Activated CD8-positive, alpha-beta memory T cell treated with anti-CD3 and anti-CD28 coated beads, Interleukin-2, amount 10 ng/mL, durations not matched to agents 7 days and 5 days (primary cell): ENCODE measurements around the gene HFM1. TPM values are rescaled to one million over a fixed set of nuclear protein-coding genes. Genes with fewer than 3 reads are reported as not detected.
"Not testable (repeated sequence)": the region's sequence is repeated elsewhere in the genome, so short reads cannot be mapped to it uniquely, and the experiment has no call there.

Experiments
- ATAC-seq: fragments of 150-1000 bp; cut with Tn5 transposase; one replicate; pipeline ENCODE4 v1.10.0; 2021; ENCODE audit warnings: moderate library complexity
- CTCF ChIA-PET: fragments of 350-600 bp; sonication (Branson Sonifier 250); formaldehyde crosslinking; loops from one replicate; lab custom pipeline; 2021; ENCODE audit warnings: antibody characterized with exemption; lab: Charles Lee
- DNase-seq: peaks from one replicate; pipeline ENCODE4 v3.0.0-alpha.2; 2020
- H3K27ac Mint-ChIP-seq: one replicate; pipeline ENCODE4 v1.8.0; 2021; ENCODE audit warnings: mild to moderate bottlenecking, mixed read lengths
- H3K27me3 Mint-ChIP-seq: one replicate; pipeline ENCODE4 v1.8.0; 2021; ENCODE audit warnings: mixed read lengths
- H3K36me3 Mint-ChIP-seq: one replicate; pipeline ENCODE4 v1.8.0; 2021; ENCODE audit warnings: mild to moderate bottlenecking, mixed read lengths
- H3K4me1 Mint-ChIP-seq: one replicate; pipeline ENCODE4 v1.8.0; 2021; ENCODE audit warnings: mixed read lengths
- H3K4me3 Mint-ChIP-seq: one replicate; pipeline ENCODE4 v1.8.0; 2021; ENCODE audit warnings: mild to moderate bottlenecking, moderate library complexity, mixed read lengths
- H3K9me3 Mint-ChIP-seq: one replicate; pipeline ENCODE4 v1.8.0; 2022; ENCODE audit warnings: low read depth, mixed read lengths
- total RNA-seq, 2 experiments: library from RNA; stranded (reverse); gene quantifications; one replicate each; pipeline ENCODE4 v1.2.3, GENCODE V29; 2021

HFM1 gene
- total RNA-seq, 2 experiments from 2014 or later = not detected

GRCh38 chr1:91334856-91335255 is 69.8 kb downstream of the HFM1 start:
- Mint-ChIP-seq H3K4me3 (no peak overlapping the region), H3K9me3 (no peaks in the 10 kb centered on the region), H3K27me3 (peaks cover 8% of the 10 kb centered on the region), H3K27ac (no peak overlapping the region), H3K4me1 (no peaks in the 10 kb centered on the region), H3K36me3 (no peaks in the 10 kb centered on the region)
- CTCF ChIA-PET = no interaction called here
- DNase-seq = no peak
- ATAC-seq = no peak

- DNase-seq (no peak), ATAC-seq (no peak)
- CTCF ChIA-PET = no interaction called here
- Mint-ChIP-seq H3K4me3 (no peak overlapping the region), H3K9me3 (no peaks in the 10 kb centered on the region), H3K4me1 (no peaks in the 10 kb centered on the region), H3K27me3 (peaks cover 15% of the 10 kb centered on the region), H3K36me3 (no peaks in the 10 kb centered on the region), H3K27ac (no peak overlapping the region)
Observed at GRCh38 chr1:91325456-91325855, 79.2 kb downstream of the HFM1 start.

GRCh38 chr1:91314643-91315042 is 90.0 kb downstream of the HFM1 start:
- no peak for ATAC-seq
- H3K36me3 Mint-ChIP-seq = no peaks in the 10 kb centered on the region
- H3K9me3 Mint-ChIP-seq = no peaks in the 10 kb centered on the region
- H3K27me3 Mint-ChIP-seq = peaks cover 12% of the 10 kb centered on the region
- DNase-seq = no peak
- H3K27ac Mint-ChIP-seq = no peak overlapping the region
- no peak overlapping the region for H3K4me3 Mint-ChIP-seq
- H3K4me1 Mint-ChIP-seq = no peaks in the 10 kb centered on the region
- CTCF ChIA-PET = no interaction called here

GRCh38 chr1:91311672-91312071 is 93.0 kb downstream of the HFM1 start:
- H3K4me1 Mint-ChIP-seq = no peaks in the 10 kb centered on the region
- ATAC-seq (no peak), DNase-seq (no peak)
- peaks cover 6% of the 10 kb centered on the region for H3K9me3 Mint-ChIP-seq
- CTCF ChIA-PET = no interaction called here
- no peaks in the 10 kb centered on the region for H3K36me3 Mint-ChIP-seq
- no peak overlapping the region for H3K27ac Mint-ChIP-seq
- no peaks in the 10 kb centered on the region for H3K27me3 Mint-ChIP-seq
- no peak overlapping the region for H3K4me3 Mint-ChIP-seq

GRCh38 chr1:91308544-91308943 is 96.1 kb downstream of the HFM1 start:
- Mint-ChIP-seq H3K27ac (no peak overlapping the region), H3K9me3 (peaks cover 6% of the 10 kb centered on the region), H3K4me3 (no peak overlapping the region), H3K36me3 (no peaks in the 10 kb centered on the region), H3K27me3 (no peaks in the 10 kb centered on the region), H3K4me1 (no peaks in the 10 kb centered on the region)
- CTCF ChIA-PET = no interaction called here
- ATAC-seq (no peak), DNase-seq (no peak)

- Mint-ChIP-seq H3K36me3 (no peaks in the 10 kb centered on the region), H3K4me3 (no peak overlapping the region), H3K27ac (no peak overlapping the region), H3K27me3 (no peaks in the 10 kb centered on the region), H3K9me3 (peaks cover 6% of the 10 kb centered on the region), H3K4me1 (no peaks in the 10 kb centered on the region)
- CTCF ChIA-PET = no interaction called here
- DNase-seq (no peak), ATAC-seq (no peak)
Observed at GRCh38 chr1:91307784-91308409, 96.7 kb downstream of the HFM1 start.

GRCh38 chr1:91303165-91303564 is 101.5 kb downstream of the HFM1 start:
- no peaks in the 10 kb centered on the region for H3K4me1 Mint-ChIP-seq
- no peak for ATAC-seq

GRCh38 chr1:91288843-91289553 is 115.6 kb downstream of the HFM1 start:
- H3K4me3 Mint-ChIP-seq, H3K9me3 Mint-ChIP-seq, H3K27ac Mint-ChIP-seq, H3K4me1 Mint-ChIP-seq, H3K36me3 Mint-ChIP-seq, CTCF ChIA-PET, H3K27me3 Mint-ChIP-seq, ATAC-seq, DNase-seq: not testable (repeated sequence)

More at GRCh38 chr1:91303165-91303564, 101.5 kb downstream of the HFM1 start:
- CTCF ChIA-PET = no interaction called here
- Mint-ChIP-seq H3K9me3 (peaks cover 4% of the 10 kb centered on the region), H3K27me3 (no peaks in the 10 kb centered on the region), H3K36me3 (no peaks in the 10 kb centered on the region), H3K27ac (no peak overlapping the region), H3K4me3 (no peak overlapping the region)
- DNase-seq = no peak

- not testable (repeated sequence) for H3K4me1 Mint-ChIP-seq
Observed at GRCh38 chr1:91286962-91287317, 117.7 kb downstream of the HFM1 start.

GRCh38 chr1:91286259-91286961 is 118.2 kb downstream of the HFM1 start:
- H3K9me3 Mint-ChIP-seq, H3K27ac Mint-ChIP-seq, H3K36me3 Mint-ChIP-seq, CTCF ChIA-PET, DNase-seq, ATAC-seq, H3K4me1 Mint-ChIP-seq, H3K4me3 Mint-ChIP-seq: not testable (repeated sequence)
- peaks cover 10% of the 10 kb centered on the region for H3K27me3 Mint-ChIP-seq

More at GRCh38 chr1:91286962-91287317, 117.7 kb downstream of the HFM1 start:
- H3K27ac Mint-ChIP-seq, H3K27me3 Mint-ChIP-seq, H3K36me3 Mint-ChIP-seq, H3K9me3 Mint-ChIP-seq, DNase-seq, ATAC-seq, CTCF ChIA-PET, H3K4me3 Mint-ChIP-seq: not testable (repeated sequence)

- DNase-seq (no peak), ATAC-seq (no peak)
- CTCF ChIA-PET = interaction anchor here (1.2 to 2.5 kb wide), 4 partner anchors 117 to 646 kb away, joined by 3 to 9 read pairs (median 4); partner anchors contain the start of gene HFM1
- Mint-ChIP-seq H3K4me3 (no peak overlapping the region), H3K27ac (no peak overlapping the region), H3K27me3 (peaks cover 14% of the 10 kb centered on the region), H3K4me1 (no peaks in the 10 kb centered on the region), H3K36me3 (no peaks in the 10 kb centered on the region), H3K9me3 (no peaks in the 10 kb centered on the region)
Observed at GRCh38 chr1:91283421-91283726, 121.3 kb downstream of the HFM1 start.

GRCh38 chr1:91282695-91283420 is 121.8 kb downstream of the HFM1 start:
- H3K9me3 Mint-ChIP-seq = no peaks in the 10 kb centered on the region
- no peak overlapping the region for H3K27ac Mint-ChIP-seq
- ATAC-seq (peak; percentile 47), DNase-seq (peak; percentile 54)
- H3K36me3 Mint-ChIP-seq = no peaks in the 10 kb centered on the region
- CTCF ChIA-PET = interaction anchor here (1.0 to 2.5 kb wide), 5 partner anchors 117 to 646 kb away, joined by 3 to 9 read pairs (median 4); partner anchors contain the start of gene HFM1
- H3K27me3 Mint-ChIP-seq = peaks cover 16% of the 10 kb centered on the region
- no peak overlapping the region for H3K4me3 Mint-ChIP-seq
- H3K4me1 Mint-ChIP-seq = no peaks in the 10 kb centered on the region

- Mint-ChIP-seq H3K9me3 (no peaks in the 10 kb centered on the region), H3K36me3 (no peaks in the 10 kb centered on the region), H3K27ac (no peak overlapping the region), H3K4me1 (no peaks in the 10 kb centered on the region), H3K4me3 (no peak overlapping the region), H3K27me3 (peaks cover 16% of the 10 kb centered on the region)
- ATAC-seq (no peak), DNase-seq (no peak)
- CTCF ChIA-PET = no interaction called here
Observed at GRCh38 chr1:91281782-91282181, 122.9 kb downstream of the HFM1 start.
